ENCODE results near the gene MARCHF2.

DNA sequence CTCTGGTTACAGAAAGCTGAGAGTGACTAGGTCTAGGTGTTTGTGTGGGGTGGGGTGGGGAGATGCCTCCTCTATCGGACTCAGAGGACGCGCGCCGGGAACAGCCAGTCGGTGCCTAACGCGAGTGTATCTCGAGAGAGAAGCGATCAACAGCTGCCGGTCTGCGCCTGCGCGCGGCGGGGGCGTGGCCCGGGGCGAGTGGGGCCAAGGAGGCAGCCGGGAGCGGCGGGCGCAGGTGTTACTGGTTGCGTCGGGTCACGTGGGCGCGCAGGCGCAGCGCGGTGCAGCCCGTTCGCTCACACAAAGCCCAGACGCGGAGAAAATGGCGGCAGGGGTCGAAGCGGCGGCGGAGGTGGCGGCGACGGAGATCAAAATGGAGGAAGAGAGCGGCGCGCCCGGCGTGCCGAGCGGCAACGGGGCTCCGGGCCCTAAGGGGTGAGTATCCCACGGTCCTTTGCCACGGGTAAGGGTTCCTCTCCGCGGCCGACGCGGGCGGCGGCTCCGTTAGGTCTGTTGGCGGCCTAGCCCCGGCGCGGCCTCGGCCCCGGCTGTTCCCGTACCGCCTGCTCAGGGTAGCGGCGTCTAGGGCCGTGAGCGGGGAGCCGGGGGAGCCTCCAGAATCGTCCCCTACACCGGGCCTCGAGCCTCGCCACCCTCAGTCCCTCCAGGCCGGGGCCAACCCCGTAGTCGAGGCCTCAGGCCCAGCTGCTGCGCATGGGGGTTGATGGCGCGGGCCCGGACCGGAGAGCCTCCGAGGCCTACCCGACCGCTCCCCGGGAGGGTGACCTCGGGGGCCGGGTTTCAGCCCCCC is 31.8 kb downstream of the MARCHF2 start, which contains the start of gene HNRNPM:
- TF ChIP-seq ZBTB1 (tag by site-specific recombination; IDR thresholded peaks at IDR 0.05) = no peak
- 0 out of 2 replicates have a peak, but pooled peaks have one; percentile 17 for TF ChIP-seq ZNF24 (tag by site-specific recombination; IDR thresholded peaks at IDR 0.05)
- TF ChIP-seq, protein P1, sequence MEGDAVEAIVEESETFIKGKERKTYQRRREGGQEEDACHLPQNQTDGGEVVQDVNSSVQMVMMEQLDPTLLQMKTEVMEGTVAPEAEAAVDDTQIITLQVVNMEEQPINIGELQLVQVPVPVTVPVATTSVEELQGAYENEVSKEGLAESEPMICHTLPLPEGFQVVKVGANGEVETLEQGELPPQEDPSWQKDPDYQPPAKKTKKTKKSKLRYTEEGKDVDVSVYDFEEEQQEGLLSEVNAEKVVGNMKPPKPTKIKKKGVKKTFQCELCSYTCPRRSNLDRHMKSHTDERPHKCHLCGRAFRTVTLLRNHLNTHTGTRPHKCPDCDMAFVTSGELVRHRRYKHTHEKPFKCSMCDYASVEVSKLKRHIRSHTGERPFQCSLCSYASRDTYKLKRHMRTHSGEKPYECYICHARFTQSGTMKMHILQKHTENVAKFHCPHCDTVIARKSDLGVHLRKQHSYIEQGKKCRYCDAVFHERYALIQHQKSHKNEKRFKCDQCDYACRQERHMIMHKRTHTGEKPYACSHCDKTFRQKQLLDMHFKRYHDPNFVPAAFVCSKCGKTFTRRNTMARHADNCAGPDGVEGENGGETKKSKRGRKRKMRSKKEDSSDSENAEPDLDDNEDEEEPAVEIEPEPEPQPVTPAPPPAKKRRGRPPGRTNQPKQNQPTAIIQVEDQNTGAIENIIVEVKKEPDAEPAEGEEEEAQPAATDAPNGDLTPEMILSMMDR (tag by site-specific recombination; IDR thresholded peaks at IDR 0.05) = no peak
- no peak for TF ChIP-seq ZNF274 (IDR thresholded peaks at IDR 0.05; ENCODE audit: low read length)
- TF ChIP-seq ZNF274 (tag by site-specific recombination; IDR thresholded peaks at IDR 0.05; ENCODE audit: borderline replicate concordance) = no peak
- TF ChIP-seq ZFP37 (tag by site-specific recombination; IDR thresholded peaks at IDR 0.05) = peak; percentile 67; the same call in 1 of the 2 replicates
- TF ChIP-seq ZBTB20 (tag by site-specific recombination; IDR thresholded peaks at IDR 0.05) = peak; percentile 26; the same call in 1 of the 2 replicates
